ENCODE measurements around the gene TPM3. TPM values are rescaled to one million over a fixed set of nuclear protein-coding genes. Genes with fewer than 3 reads are reported as not detected.
A peak's percentile ranks its signal among the peaks of the same experiment; 100 is the strongest.

The TPM3 gene
- total and polyA plus RNA-seq, 10 of the 15 experiments (the other 5 are each of a cell fraction or from before 2014, with no cell fraction given), result 270 to 759 (median 505) TPM

GRCh38 chr1:154158307-154159125 is 33.4 kb downstream of the TPM3 start (continued):
- no peak for TF ChIP-seq SKIL (IDR thresholded peaks at IDR 0.05; ENCODE audit: low read depth, poor library complexity, severe bottlenecking)
- TF ChIP-seq IKZF1 (conservative IDR thresholded peaks at IDR 0.05), result peak; percentile 71
- TF ChIP-seq ESRRA (IDR thresholded peaks at IDR 0.05; ENCODE audit: low read length), result no peak
- TF ChIP-seq USF1 (IDR thresholded peaks at IDR 0.05; ENCODE audit: borderline replicate concordance, extremely low read length, insufficient read depth, low read depth, low read length), result no peak
- peak; percentile 34; the same call in 1 of the 2 replicates for TF ChIP-seq NFIC (IDR thresholded peaks at IDR 0.05; ENCODE audit: low read depth, low read length)
- TF ChIP-seq JUND (IDR thresholded peaks at IDR 0.05; ENCODE audit: low read depth, low read length), result no peak
- TF ChIP-seq MEF2B (IDR thresholded peaks at IDR 0.05; ENCODE audit: partially characterized antibody, poor library complexity, severe bottlenecking), result peak; percentile 11
- peak; percentile 64 for TF ChIP-seq IRF4 (IDR thresholded peaks at IDR 0.05; ENCODE audit: low read depth, low read length)
- TF ChIP-seq SP1 (IDR thresholded peaks at IDR 0.05; ENCODE audit: low read depth, low read length), result no peak
- no peak for TF ChIP-seq E2F4 (IDR thresholded peaks at IDR 0.05; ENCODE audit: low read depth, low read length)
- TF ChIP-seq DPF2 (IDR thresholded peaks at IDR 0.05), result peak; percentile 66; the same call in 1 of the 2 replicates
- TF ChIP-seq KDM1A (IDR thresholded peaks at IDR 0.05; ENCODE audit: borderline replicate concordance), result no peak
- peak; percentile 73 to 81 for TF ChIP-seq IKZF2 (IDR thresholded peaks at IDR 0.05)
- peak; percentile 19; the same call in 1 of the 2 replicates for TF ChIP-seq CBFB (IDR thresholded peaks at IDR 0.05; ENCODE audit: low read depth)
- 0 out of 2 replicates have a peak, but pooled peaks have one; percentile 4 for TF ChIP-seq CREB1 (IDR thresholded peaks at IDR 0.05; ENCODE audit: low read depth)
- no peak for TF ChIP-seq ZSCAN29 (IDR thresholded peaks at IDR 0.05)
- no peak for TF ChIP-seq NBN (IDR thresholded peaks at IDR 0.05)
- peak; percentile 48; the same call in 1 of the 3 replicates for TF ChIP-seq POU2F2 (IDR thresholded peaks at IDR 0.05; ENCODE audit: borderline replicate concordance, low read depth, low read length)
- 0 out of 2 replicates have a peak, but pooled peaks have one; percentile 42 for TF ChIP-seq BMI1 (IDR thresholded peaks at IDR 0.05; ENCODE audit: borderline replicate concordance)
- TF ChIP-seq EP300 (IDR thresholded peaks at IDR 0.05; ENCODE audit: borderline replicate concordance in 1 of 2, control insufficient read depth in 1 of 2, low read depth in 2 of 2, low read length in 2 of 2), result peak in 1 of 2 experiments; percentile 66; a peak in 1 of 4 replicates
- TF ChIP-seq BCL11A (IDR thresholded peaks at IDR 0.05; ENCODE audit: low read depth, low read length), result no peak
- peak; percentile 47; the same call in 1 of the 2 replicates for TF ChIP-seq BACH1 (IDR thresholded peaks at IDR 0.05; ENCODE audit: borderline replicate concordance)
- TF ChIP-seq SMAD1 (IDR thresholded peaks at IDR 0.05; ENCODE audit: low read depth, partially characterized antibody), result no peak
- TF ChIP-seq EED (IDR thresholded peaks at IDR 0.05; ENCODE audit: low read depth), result peak; percentile 86
- TF ChIP-seq SPI1 (IDR thresholded peaks at IDR 0.05; ENCODE audit: borderline replicate concordance, insufficient read depth, low read depth, low read length), result peak; percentile 99
- no peak for TF ChIP-seq SMAD5 (IDR thresholded peaks at IDR 0.05; ENCODE audit: low read depth)
- no peak for TF ChIP-seq RFX5 (IDR thresholded peaks at IDR 0.05; ENCODE audit: low read depth, low read length)

All from GM12878 (cell line).